PC-3 (cell line): Measurements from ENCODE around the gene TBK1. TPM values are rescaled to one million over a fixed set of nuclear protein-coding genes. Genes with fewer than 3 reads are reported as not detected.
"Not testable (repeated sequence)": the region's sequence is repeated elsewhere in the genome, so short reads cannot be mapped to it uniquely, and the experiment has no call there.

ENCODE experiments used
- ATAC-seq: fragments of 200-7000 bp; cut with Tn5 transposase; 2 replicates; pipeline ENCODE4 v1.9.1; 2020; ENCODE audit warnings: mild to moderate bottlenecking, moderate library complexity
- BruUV-seq: library from RNA; stranded (reverse); fragments of 400-500 nt; replicated peaks from 2 replicates; lab custom pipeline; 2021; lab: Mats Ljungman, UMichigan
- CTCF ChIA-PET: fragments of 300-600 bp; sonication (Branson Sonifier 250); formaldehyde crosslinking; loops from one replicate; lab custom pipeline; 2022; ENCODE audit warnings: antibody characterized with exemption; lab: Charles Lee
- POLR2A ChIA-PET: fragments of 300-600 bp; sonication (Branson Sonifier 250); formaldehyde crosslinking; loops from one replicate; lab custom pipeline; 2022; ENCODE audit warnings: antibody characterized with exemption; ENCODE audit not compliant: unreplicated experiment; lab: Charles Lee
- DNase-seq: peaks from one replicate; pipeline ENCODE4 v3.0.0-alpha.2; 2015
- H2AFZ ChIP-seq: fragments of 300-600 bp; sonication (generic); 2 replicates; pipeline ENCODE4 v1.6.0; 2016; ENCODE audit warnings: antibody characterized with exemption, low read length
- H3F3A ChIP-seq: fragments of 300-600 bp; sonication (generic); one replicate; pipeline ENCODE4 v1.6.0; 2017; ENCODE audit warnings: antibody characterized with exemption, low read length, control low read depth, mild to moderate bottlenecking; ENCODE audit not compliant: unreplicated experiment
- H3K27ac ChIP-seq: fragments of 300-600 bp; sonication (generic); 2 replicates; pipeline ENCODE4 v1.5.1; 2016; ENCODE audit warnings: mild to moderate bottlenecking, low read length
- H3K27me3 ChIP-seq: fragments of 300-600 bp; sonication (generic); 2 replicates; pipeline ENCODE4 v1.6.1; 2016; ENCODE audit warnings: low read length, mixed read lengths
- H3K36me3 ChIP-seq: fragments of 300-600 bp; sonication (generic); 2 replicates; pipeline ENCODE4 v1.6.1; 2016; ENCODE audit warnings: low read depth, mixed run types, low read length, mixed read lengths
- H3K4me1 ChIP-seq: fragments of 300-600 bp; sonication (generic); 2 replicates; pipeline ENCODE4 v1.5.1; 2016; ENCODE audit warnings: low read length; ENCODE audit not compliant: insufficient read depth
- H3K4me2 ChIP-seq: fragments of 300-600 bp; sonication (generic); 2 replicates; pipeline ENCODE4 v1.6.0; 2016; ENCODE audit warnings: low read length
- H3K4me3 ChIP-seq: fragments of 300-600 bp; sonication (generic); 2 replicates; pipeline ENCODE4 v1.5.1; 2016; ENCODE audit warnings: mild to moderate bottlenecking, low read length, mixed read lengths
- H3K79me2 ChIP-seq: fragments of 300-600 bp; sonication (generic); 2 replicates; pipeline ENCODE4 v1.6.1; 2017; ENCODE audit warnings: low read length, mixed read lengths
- H3K9ac ChIP-seq: fragments of 300-600 bp; sonication (generic); 2 replicates; pipeline ENCODE4 v1.6.0; 2016; ENCODE audit warnings: mild to moderate bottlenecking, low read length
- H3K9me2 ChIP-seq: fragments of 300-600 bp; sonication (generic); replicated peaks from 2 replicates; pipeline ENCODE4 v1.6.1; 2016; ENCODE audit warnings: mixed run types, low read length, mixed read lengths
- H3K9me3 ChIP-seq: fragments of 300-600 bp; sonication (generic); 2 replicates; pipeline ENCODE4 v1.6.1; 2016; ENCODE audit warnings: low read length, mixed read lengths
- H4K20me1 ChIP-seq: fragments of 300-600 bp; sonication (generic); 2 replicates; pipeline ENCODE4 v1.6.1; 2016; ENCODE audit warnings: low read length, mixed read lengths
- EZH2 ChIP-seq: fragments of 300-600 bp; sonication (generic); IDR thresholded peaks from one replicate; pipeline ENCODE4 v1.6.1; 2017; ENCODE audit warnings: antibody characterized with exemption, mild to moderate bottlenecking, low read length; ENCODE audit not compliant: unreplicated experiment
- EZH2phosphoT487 ChIP-seq: fragments of 300-600 bp; sonication (generic); IDR thresholded peaks from 2 replicates; pipeline ENCODE4 v1.6.1; 2018; ENCODE audit warnings: mild to moderate bottlenecking, antibody characterized with exemption, low read length, borderline replicate concordance
- intact Hi-C: fragments of 100-400 bp; cut with micrococcal nuclease; formaldehyde crosslinking; loops from 2 replicates; pipeline ENCODE4 v1.9.0; 2023
- total RNA-seq: library from RNA; depleted of rRNA; stranded (reverse); fragments of >200 nt; gene quantifications from 2 replicates; pipeline ENCODE4 v1.2.3, GENCODE V29; 2014
- TF ChIP-seq, protein P1 (sequence below): fragments of 300-600 bp; sonication (generic); conservative IDR thresholded peaks from 2 replicates; pipeline ENCODE4 v1.5.1; 2017; ENCODE audit warnings: antibody characterized with exemption, low read depth, mild to moderate bottlenecking, low read length

Gene TBK1
- total RNA-seq, 1 experiment from 2014 or later, result 23.7 TPM

- no peak overlapping the region for H3K9ac ChIP-seq
- DNase-seq (no peak), ATAC-seq (no peak)
- no peaks in the 10 kb centered on the region for H3K79me2 ChIP-seq
- ChIA-PET CTCF (no interaction called here), POLR2A (no interaction called here)
- H2AFZ ChIP-seq, result no peak overlapping the region
- H3K27me3 ChIP-seq, result no peaks in the 10 kb centered on the region
- H3F3A ChIP-seq, result no peaks in the 10 kb centered on the region
- no TSS peak for BruUV-seq
- intact Hi-C loops, result no loop called here
- no peaks in the 10 kb centered on the region for H3K9me2 ChIP-seq
- TF ChIP-seq EZH2phosphoT487, result no peak
- H4K20me1 ChIP-seq, result no peaks in the 10 kb centered on the region
- H3K4me1 ChIP-seq, result no peaks in the 10 kb centered on the region
- no peak overlapping the region for H3K27ac ChIP-seq
- H3K4me3 ChIP-seq, result no peak overlapping the region
- no peaks in the 10 kb centered on the region for H3K9me3 ChIP-seq
- H3K4me2 ChIP-seq, result no peak overlapping the region
- no peaks in the 10 kb centered on the region for H3K36me3 ChIP-seq
These were observed 70.9 kb downstream of the TBK1 start for GRCh38 chr12:64522807-64523206.

GRCh38 chr12:64523565-64524444, 71.9 kb downstream of the TBK1 start:
- H3K9ac ChIP-seq, H2AFZ ChIP-seq, BruUV-seq, H3K4me1 ChIP-seq, H3K36me3 ChIP-seq, H4K20me1 ChIP-seq, H3F3A ChIP-seq, intact Hi-C loops, H3K27ac ChIP-seq, H3K79me2 ChIP-seq, H3K9me3 ChIP-seq, H3K4me2 ChIP-seq, POLR2A ChIA-PET, H3K4me3 ChIP-seq, H3K27me3 ChIP-seq, CTCF ChIA-PET, ATAC-seq, H3K9me2 ChIP-seq: not testable (repeated sequence)
- peak; percentile 14 for DNase-seq

DNA sequence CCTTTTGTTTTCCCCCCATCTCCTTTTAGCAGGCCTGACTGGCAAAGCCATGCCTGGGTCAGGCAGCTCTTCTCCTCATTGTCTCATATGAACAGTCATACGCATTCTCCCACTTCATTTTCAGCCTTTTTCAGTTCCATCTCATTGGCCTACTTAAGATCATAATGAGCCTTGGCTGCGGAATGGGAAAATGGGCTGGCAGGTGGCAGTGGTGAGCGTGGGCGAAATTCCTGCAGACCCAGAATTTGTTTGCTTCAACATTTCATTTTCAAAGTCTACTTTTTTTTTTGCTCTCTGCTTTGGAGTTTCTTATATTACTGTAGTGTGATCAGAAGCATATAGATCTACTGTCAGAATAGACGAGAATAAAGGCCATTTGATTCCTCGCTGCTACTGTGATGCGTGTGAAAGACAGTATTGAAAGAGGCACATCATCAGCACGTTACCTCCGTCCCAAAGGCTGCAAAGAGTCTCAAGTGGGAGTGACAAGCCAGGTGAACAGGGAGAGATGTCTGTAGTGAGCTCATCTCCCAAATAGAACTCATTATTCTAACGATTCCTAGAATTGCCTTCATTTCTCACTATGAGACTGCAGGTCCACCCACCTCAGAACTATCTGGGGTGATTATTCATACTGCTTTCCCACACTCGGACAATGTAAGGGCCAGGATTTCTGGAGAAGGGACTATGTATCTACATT, 73.7 kb downstream of the TBK1 start:
- DNase-seq (no peak), ATAC-seq (no peak)
- no TSS peak for BruUV-seq
- Histone ChIP-seq H3K4me2 (no peak overlapping the region), H3F3A (no peaks in the 10 kb centered on the region), H4K20me1 (no peaks in the 10 kb centered on the region), H3K9me3 (no peaks in the 10 kb centered on the region), H3K27ac (no peak overlapping the region), H3K79me2 (no peaks in the 10 kb centered on the region), H3K36me3 (no peaks in the 10 kb centered on the region), H3K27me3 (no peaks in the 10 kb centered on the region), H3K9me2 (no peaks in the 10 kb centered on the region), H3K4me1 (no peaks in the 10 kb centered on the region), H3K9ac (no peak overlapping the region), H2AFZ (no peak overlapping the region), H3K4me3 (no peak overlapping the region)
- intact Hi-C loops, result no loop called here
- POLR2A ChIA-PET, result no interaction called here
- TF ChIP-seq, protein P1, sequence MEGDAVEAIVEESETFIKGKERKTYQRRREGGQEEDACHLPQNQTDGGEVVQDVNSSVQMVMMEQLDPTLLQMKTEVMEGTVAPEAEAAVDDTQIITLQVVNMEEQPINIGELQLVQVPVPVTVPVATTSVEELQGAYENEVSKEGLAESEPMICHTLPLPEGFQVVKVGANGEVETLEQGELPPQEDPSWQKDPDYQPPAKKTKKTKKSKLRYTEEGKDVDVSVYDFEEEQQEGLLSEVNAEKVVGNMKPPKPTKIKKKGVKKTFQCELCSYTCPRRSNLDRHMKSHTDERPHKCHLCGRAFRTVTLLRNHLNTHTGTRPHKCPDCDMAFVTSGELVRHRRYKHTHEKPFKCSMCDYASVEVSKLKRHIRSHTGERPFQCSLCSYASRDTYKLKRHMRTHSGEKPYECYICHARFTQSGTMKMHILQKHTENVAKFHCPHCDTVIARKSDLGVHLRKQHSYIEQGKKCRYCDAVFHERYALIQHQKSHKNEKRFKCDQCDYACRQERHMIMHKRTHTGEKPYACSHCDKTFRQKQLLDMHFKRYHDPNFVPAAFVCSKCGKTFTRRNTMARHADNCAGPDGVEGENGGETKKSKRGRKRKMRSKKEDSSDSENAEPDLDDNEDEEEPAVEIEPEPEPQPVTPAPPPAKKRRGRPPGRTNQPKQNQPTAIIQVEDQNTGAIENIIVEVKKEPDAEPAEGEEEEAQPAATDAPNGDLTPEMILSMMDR, result 0 out of 2 replicates have a peak, but pooled peaks have one; percentile 11
- TF ChIP-seq EZH2phosphoT487 (no peak), EZH2 (no peak)
- CTCF ChIA-PET, result no interaction called here
